A549 (cell line): ENCODE measurements around the gene UTS2R. TPM values are rescaled to one million over a fixed set of nuclear protein-coding genes. Genes with fewer than 3 reads are reported as not detected.
A peak's percentile ranks its signal among the peaks of the same experiment; 100 is the strongest.

Experiments used
- ATAC-seq, 2 experiments: fragments of 200-7000 bp in 1 of 2; fragments of >200 bp in 1 of 2; cut with Nextera tagmentation in 1 of 2; cut with Tn5 transposase in 1 of 2; 3 replicates each; pipeline versions ENCODE4 v1.8.0 to v1.9.1; 2018 to 2020; ENCODE audit warnings: mild to moderate bottlenecking in 1 of 2, moderate library complexity in 1 of 2
- CTCF ChIA-PET: fragments of 300-600 bp; sonication (Branson Sonifier 250); formaldehyde crosslinking; extraction: SDS; loops from one replicate; lab custom pipeline; 2021; ENCODE audit warnings: antibody characterized with exemption, inconsistent platforms; lab: Yijun Ruan, JAX
- POLR2A ChIA-PET: fragments of 350-600 bp; formaldehyde crosslinking; extraction: SDS; loops from one replicate; lab custom pipeline; 2021; ENCODE audit warnings: antibody characterized with exemption, inconsistent platforms; lab: Yijun Ruan, JAX
- DNase-seq, 2 experiments: peaks; one replicate each; pipeline versions ENCODE4 v3.0.0 to v3.0.0-alpha.2; 2011 to 2016; ENCODE audit warnings: low read depth in 1 of 2, low spot score in 1 of 2
- FAIRE-seq: peaks from 2 replicates; lab custom pipeline; 2011; peaks lifted over from hg19 to GRCh38; lab: Jason Lieb, UNC
- H3K27ac ChIP-seq, 2 experiments: fragments of >200 bp; sonication (Bioruptor Twin); formaldehyde crosslinking; 3 replicates each; pipeline ENCODE4 v1.5.1; 2016 to 2017
- H3K4me1 ChIP-seq: fragments of >200 bp; sonication (Bioruptor Twin); formaldehyde crosslinking; 3 replicates; pipeline ENCODE4 v1.6.1; 2016
- H3K4me2 ChIP-seq: fragments of >200 bp; sonication (Bioruptor Twin); formaldehyde crosslinking; 3 replicates; pipeline ENCODE4 v1.6.1; 2016
- H3K4me3 ChIP-seq: fragments of >200 bp; sonication (Bioruptor Twin); formaldehyde crosslinking; 3 replicates; pipeline ENCODE4 v1.5.1; 2016
- H3K9me3 ChIP-seq: fragments of >200 bp; sonication (Bioruptor Twin); formaldehyde crosslinking; 3 replicates; pipeline ENCODE4 v1.6.1; 2016
- BCL3 ChIP-seq: fragments of >200 bp; sonication (Bioruptor Twin); formaldehyde crosslinking; IDR thresholded peaks from 3 replicates; pipeline ENCODE4 v1.6.1; 2016
- CEBPB ChIP-seq, 2 experiments: fragments of >200 bp in 1 of 2; sonication (Bioruptor Twin) in 1 of 2; formaldehyde crosslinking in 1 of 2; IDR thresholded peaks; 2 replicates each; pipeline ENCODE4 v1.6.1; 2012 to 2016
- CTCF ChIP-seq: fragments of >200 bp; sonication (Bioruptor Twin); formaldehyde crosslinking; IDR thresholded peaks from 3 replicates; pipeline ENCODE4 v1.5.1; 2016
- EHF ChIP-seq: fragments of 250-450 bp; sonication (Bioruptor Pico); IDR thresholded peaks from 2 replicates; pipeline ENCODE4 v1.5.0; 2020; ENCODE audit warnings: mild to moderate bottlenecking
- EHMT2 ChIP-seq: fragments of 200-600 bp; sonication (generic); IDR thresholded peaks from 2 replicates; pipeline ENCODE4 v1.6.1; 2016; ENCODE audit warnings: antibody characterized with exemption, low read depth, mild to moderate bottlenecking, moderate library complexity
- ELK1 ChIP-seq: fragments of 150-350 bp; IDR thresholded peaks from 2 replicates; pipeline ENCODE4 v1.6.1; 2014; ENCODE audit warnings: low read depth, mild to moderate bottlenecking, low read length
- FOSL2 ChIP-seq, 2 experiments: fragments of 450-650 bp in 1 of 2; fragments of >200 bp in 1 of 2; sonication (Bioruptor Twin) in 1 of 2; formaldehyde crosslinking; IDR thresholded peaks; 2 replicates each; pipeline versions ENCODE4 v1.5.0 to v1.6.1; 2016 to 2020; ENCODE audit warnings: mild to moderate bottlenecking in 1 of 2, moderate library complexity in 1 of 2
- HDAC2 ChIP-seq: fragments of 200-600 bp; sonication (generic); IDR thresholded peaks from 2 replicates; pipeline ENCODE4 v1.6.1; 2016
- HES2 ChIP-seq: fragments of >200 bp; sonication (Bioruptor Twin); formaldehyde crosslinking; IDR thresholded peaks from 2 replicates; pipeline ENCODE4 v1.6.1; 2016
- HEYL ChIP-seq: fragments of 250-450 bp; sonication (Bioruptor Pico); IDR thresholded peaks from 2 replicates; pipeline ENCODE4 v1.8.0; 2021; ENCODE audit warnings: mild to moderate bottlenecking, moderate library complexity
- HOXB13 ChIP-seq: fragments of 250-450 bp; sonication (Bioruptor Pico); IDR thresholded peaks from 2 replicates; pipeline ENCODE4 v1.5.0; 2020; ENCODE audit warnings: low read depth, mild to moderate bottlenecking, moderate library complexity
- HOXB5 ChIP-seq: fragments of 250-450 bp; sonication (Bioruptor Pico); IDR thresholded peaks from 2 replicates; pipeline ENCODE4 v1.5.0; 2020; ENCODE audit warnings: mild to moderate bottlenecking, moderate library complexity
- JUNB ChIP-seq: fragments of >200 bp; sonication (Bioruptor Twin); formaldehyde crosslinking; IDR thresholded peaks from 2 replicates; pipeline ENCODE4 v1.6.1; 2016
- KDM5A ChIP-seq: fragments of 200-600 bp; sonication (generic); IDR thresholded peaks from 2 replicates; pipeline ENCODE4 v1.6.1; 2016; ENCODE audit warnings: antibody characterized with exemption, mild to moderate bottlenecking
- MAFK ChIP-seq: fragments of 450-650 bp; IDR thresholded peaks from 2 replicates; pipeline ENCODE4 v1.6.1; 2014; ENCODE audit not compliant: partially characterized antibody
- MAX ChIP-seq: IDR thresholded peaks from 2 replicates; pipeline ENCODE4 v1.6.1; 2012
- MYC ChIP-seq: IDR thresholded peaks from 2 replicates; pipeline ENCODE4 v1.6.1; 2012; ENCODE audit warnings: mild to moderate bottlenecking, inconsistent platforms, low read length, improper control_type of control experiment, borderline replicate concordance
- PBX3 ChIP-seq: IDR thresholded peaks from 2 replicates; pipeline ENCODE4 v1.6.1; 2012
- POLR2A ChIP-seq: IDR thresholded peaks from 2 replicates; pipeline ENCODE4 v1.6.1; 2012; ENCODE audit warnings: mild to moderate bottlenecking, low read length
- REST ChIP-seq: fragments of 200-600 bp; sonication (generic); IDR thresholded peaks from 2 replicates; pipeline ENCODE4 v1.6.1; 2016; ENCODE audit warnings: antibody characterized with exemption, mild to moderate bottlenecking, moderate library complexity
- TFCP2L1 ChIP-seq: fragments of 250-450 bp; sonication (Bioruptor Pico); IDR thresholded peaks from 2 replicates; pipeline ENCODE4 v1.5.0; 2021; ENCODE audit warnings: mild to moderate bottlenecking
- TP53 ChIP-seq: fragments of 250-450 bp; sonication (Bioruptor Pico); IDR thresholded peaks from 2 replicates; pipeline ENCODE4 v1.5.0; 2021; ENCODE audit warnings: mild to moderate bottlenecking, moderate library complexity
- ZC3H11A ChIP-seq: fragments of 450-650 bp; IDR thresholded peaks from 2 replicates; pipeline ENCODE4 v1.6.1; 2014; ENCODE audit warnings: antibody characterized with exemption, mild to moderate bottlenecking
- ZNF302 ChIP-seq: fragments of 250-450 bp; sonication (Bioruptor Pico); IDR thresholded peaks from 2 replicates; pipeline ENCODE4 v1.9.0; 2021; ENCODE audit warnings: inconsistent platforms, mild to moderate bottlenecking, moderate library complexity
- WGBS: methylation state at CpG from one replicate; pipeline ENCODE4 v1.1.6; 2017; ENCODE audit errors: missing lambda C conversion rate; 5-methylcytosine and 5-hydroxymethylcytosine counted together
- polyA plus RNA-seq, 4 experiments: library from polyadenylated mRNA; depleted of rRNA in 3 of 4; stranded (reverse); fragments of >200 nt; fragmentation: RNase III in 1 of 4; extraction: RNeasy Plus Mini Kit Qiagen cat#74134 plus additional on column Dnase treatment in 1 of 4; gene quantifications; 2 replicates in 3 of 4; 3 replicates in 1 of 4; pipeline ENCODE4 v1.2.3, GENCODE V29; 2011 to 2017

Gene UTS2R
- polyA plus RNA-seq, 2 of the 4 experiments (the other 2 are of a cell fraction): not detected

- FAIRE-seq: no peak
- ChIA-PET CTCF (interaction anchor here (0.6 to 15.6 kb wide), 10 partner anchors 9 to 443 kb away, joined by 3 to 343 read pairs (median 18); partner anchors contain the start of gene SECTM1), POLR2A (no interaction called here)
- Histone ChIP-seq H3K9me3 (no peaks in the 10 kb centered on the region), H3K4me2 (no peak overlapping the region), H3K27ac (no peak overlapping the region), H3K4me3 (no peak overlapping the region), H3K4me1 (peaks cover 19% of the 10 kb centered on the region)
- DNase-seq: no peak
- no peak for ATAC-seq
- TF ChIP-seq HOXB5 (CRISPR knock-in tag): no peak
- TF ChIP-seq TFCP2L1 (CRISPR knock-in tag): no peak
- TF ChIP-seq MAX: no peak
- no peak for TF ChIP-seq TP53 (CRISPR knock-in tag)
- no peak for TF ChIP-seq BCL3
- no peak for TF ChIP-seq JUNB
- TF ChIP-seq EHMT2: no peak
- no peak for TF ChIP-seq ZC3H11A
- TF ChIP-seq FOSL2 (IDR thresholded peaks at IDR 0.05): no peak
- TF ChIP-seq FOSL2 (CRISPR knock-in tag; IDR thresholded peaks at IDR 0.05): no peak
- no peak for TF ChIP-seq EHF (CRISPR knock-in tag)
- TF ChIP-seq CTCF: no peak
- TF ChIP-seq CEBPB (IDR thresholded peaks at IDR 0.05): no peak
- no peak for TF ChIP-seq HOXB13 (CRISPR knock-in tag)
- TF ChIP-seq PBX3: no peak
- TF ChIP-seq HDAC2: no peak
- TF ChIP-seq ZNF302 (CRISPR knock-in tag): no peak
- TF ChIP-seq HES2: no peak
- TF ChIP-seq ELK1: no peak
- TF ChIP-seq KDM5A: no peak
- 52% methylated on average over 11 of the region's 21 CpGs for WGBS
These were observed 47.9 kb upstream of the UTS2R start for GRCh38 chr17:82323514-82324234.

GRCh38 chr17:82324566-82325285, 46.8 kb upstream of the UTS2R start:
- 59% methylated on average over 24 of the region's 25 CpGs for WGBS
- POLR2A ChIA-PET: no interaction called here
- no peak for DNase-seq
- FAIRE-seq: no peak
- CTCF ChIA-PET: interaction anchor here (0.8 to 15.6 kb wide), 8 partner anchors 9 to 119 kb away, joined by 3 to 343 read pairs (median 4); partner anchors contain the start of gene SECTM1
- no peaks in the 10 kb centered on the region for H3K9me3 ChIP-seq
- peak; percentile 12 to 14; a peak in 3 of 6 replicates for ATAC-seq
- H3K4me2 ChIP-seq: no peak overlapping the region
- H3K4me1 ChIP-seq: peaks cover 24% of the 10 kb centered on the region
- peak overlapping the region in 1 of 2 experiments; percentile 12; a peak in 1 of 6 replicates for H3K27ac ChIP-seq
- no peak overlapping the region for H3K4me3 ChIP-seq
- TF ChIP-seq FOSL2 (IDR thresholded peaks at IDR 0.05) (no peak), FOSL2 (CRISPR knock-in tag; IDR thresholded peaks at IDR 0.05) (no peak), MAFK (no peak), ELK1 (no peak), EHF (CRISPR knock-in tag) (no peak), POLR2A (no peak), REST (no peak), HDAC2 (no peak), MYC (no peak), HEYL (CRISPR knock-in tag) (no peak)
